ENCODE measurements around the gene UBE2I. TPM values are rescaled to one million over a fixed set of nuclear protein-coding genes. Genes with fewer than 3 reads are reported as not detected.

The UBE2I gene
- total RNA-seq, 2 experiments from 2014 or later = 122 to 323 TPM

DNA sequence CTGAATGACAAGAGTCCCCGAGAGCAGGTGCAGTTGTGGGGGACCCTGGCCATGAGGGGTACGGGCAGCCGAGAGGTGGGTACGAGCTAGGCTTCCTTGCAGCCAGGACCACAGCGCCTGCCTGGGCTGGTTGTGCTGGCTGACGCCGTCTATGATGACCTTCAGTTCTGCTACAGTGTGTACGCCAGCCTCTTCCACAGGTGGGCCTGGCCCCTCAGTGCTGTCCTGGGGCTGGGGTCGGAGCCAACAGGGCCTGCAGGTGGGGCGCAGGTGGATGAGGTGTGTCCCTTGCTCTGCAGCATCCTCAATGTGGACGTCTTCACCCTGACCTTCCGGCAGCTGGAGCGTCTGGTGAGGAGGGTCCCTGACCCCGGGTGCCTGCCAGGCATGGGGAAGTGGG is 35.1 kb downstream of the UBE2I start:
- DNase-seq (ENCODE audit: low spot score) = no peak
- H2AFZ ChIP-seq (ENCODE audit: low read length) = no peak overlapping the region
- BruUV-seq (replicated peaks) = no TSS peak
- H4K20me1 ChIP-seq (ENCODE audit: insufficient read depth, low read length) = no peaks in the 10 kb centered on the region
- no peaks in the 10 kb centered on the region for H3K79me2 ChIP-seq (ENCODE audit: insufficient read depth, low read depth, low read length)
- no peaks in the 10 kb centered on the region for H3K9me3 ChIP-seq (ENCODE audit: low read length)
- H3K4me1 ChIP-seq (ENCODE audit: insufficient read depth, low read length, poor library complexity, severe bottlenecking) = peaks cover 18% of the 10 kb centered on the region
- peaks cover 12% of the 10 kb centered on the region; the same call in 1 of the 2 replicates for H3K36me3 ChIP-seq (ENCODE audit: insufficient read depth, low read length)
- no peak overlapping the region for H3K4me2 ChIP-seq (ENCODE audit: low read length)
- intact Hi-C loops (cut with micrococcal nuclease; ENCODE audit: unreplicated experiment) = no loop called here
- CTCF ChIA-PET (ENCODE audit: unreplicated experiment) = no interaction called here
- no peaks in the 10 kb centered on the region for H3K9me2 ChIP-seq (ENCODE audit: insufficient read depth, low read length)
- H3K4me3 ChIP-seq (ENCODE audit: low read depth, low read length, poor library complexity, severe bottlenecking) = no peak overlapping the region
- POLR2A ChIA-PET = no interaction called here
- H3K27ac ChIP-seq (ENCODE audit: low read depth, low read length, poor library complexity, severe bottlenecking) = no peak overlapping the region
- TF ChIP-seq CTCF (conservative IDR thresholded peaks at IDR 0.05; ENCODE audit: low read length) (no peak), EZH2phosphoT487 (IDR thresholded peaks at IDR 0.05; ENCODE audit: borderline replicate concordance, low read depth, low read length) (no peak)

DNA sequence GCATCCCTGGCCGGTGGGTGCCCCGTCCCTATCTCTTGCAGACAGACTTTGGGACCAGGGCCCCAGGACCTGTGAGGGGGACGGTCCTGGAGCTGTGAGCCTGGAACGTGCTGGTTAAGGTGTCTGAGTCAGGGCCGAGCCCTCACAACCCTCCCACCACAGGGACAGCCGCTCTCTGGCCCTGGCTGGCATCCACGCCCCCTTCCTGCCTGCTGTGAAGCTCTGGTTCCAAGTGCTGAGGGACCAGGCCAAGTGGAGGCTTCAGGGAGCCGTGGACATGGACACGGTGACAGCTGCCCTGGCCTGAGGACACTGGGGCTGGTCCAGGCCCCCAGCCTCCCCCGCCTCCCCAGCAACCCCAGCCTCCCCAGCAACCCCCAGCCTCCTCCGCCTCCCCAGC is 35.7 kb downstream of the UBE2I start:
- Histone ChIP-seq H3K9me2 (ENCODE audit: insufficient read depth, low read length) (no peaks in the 10 kb centered on the region), H2AFZ (ENCODE audit: low read length) (no peak overlapping the region), H4K20me1 (ENCODE audit: insufficient read depth, low read length) (no peaks in the 10 kb centered on the region), H3K4me3 (ENCODE audit: low read depth, low read length, poor library complexity, severe bottlenecking) (no peak overlapping the region), H3K79me2 (ENCODE audit: insufficient read depth, low read depth, low read length) (no peaks in the 10 kb centered on the region), H3K36me3 (ENCODE audit: insufficient read depth, low read length) (peaks cover 14% of the 10 kb centered on the region; the same call in 1 of the 2 replicates), H3K4me2 (ENCODE audit: low read length) (no peak overlapping the region), H3K27ac (ENCODE audit: low read depth, low read length, poor library complexity, severe bottlenecking) (no peak overlapping the region), H3K4me1 (ENCODE audit: insufficient read depth, low read length, poor library complexity, severe bottlenecking) (peaks cover 18% of the 10 kb centered on the region), H3K9me3 (ENCODE audit: low read length) (no peaks in the 10 kb centered on the region)
- no peak for DNase-seq (ENCODE audit: low spot score)
- ChIA-PET CTCF (ENCODE audit: unreplicated experiment) (no interaction called here), POLR2A (no interaction called here)
- intact Hi-C loops (cut with micrococcal nuclease; ENCODE audit: unreplicated experiment) = no loop called here
- BruUV-seq (replicated peaks) = no TSS peak
- TF ChIP-seq CTCF (conservative IDR thresholded peaks at IDR 0.05; ENCODE audit: low read length) = no peak
- no peak for TF ChIP-seq EZH2phosphoT487 (IDR thresholded peaks at IDR 0.05; ENCODE audit: borderline replicate concordance, low read depth, low read length)

DNA sequence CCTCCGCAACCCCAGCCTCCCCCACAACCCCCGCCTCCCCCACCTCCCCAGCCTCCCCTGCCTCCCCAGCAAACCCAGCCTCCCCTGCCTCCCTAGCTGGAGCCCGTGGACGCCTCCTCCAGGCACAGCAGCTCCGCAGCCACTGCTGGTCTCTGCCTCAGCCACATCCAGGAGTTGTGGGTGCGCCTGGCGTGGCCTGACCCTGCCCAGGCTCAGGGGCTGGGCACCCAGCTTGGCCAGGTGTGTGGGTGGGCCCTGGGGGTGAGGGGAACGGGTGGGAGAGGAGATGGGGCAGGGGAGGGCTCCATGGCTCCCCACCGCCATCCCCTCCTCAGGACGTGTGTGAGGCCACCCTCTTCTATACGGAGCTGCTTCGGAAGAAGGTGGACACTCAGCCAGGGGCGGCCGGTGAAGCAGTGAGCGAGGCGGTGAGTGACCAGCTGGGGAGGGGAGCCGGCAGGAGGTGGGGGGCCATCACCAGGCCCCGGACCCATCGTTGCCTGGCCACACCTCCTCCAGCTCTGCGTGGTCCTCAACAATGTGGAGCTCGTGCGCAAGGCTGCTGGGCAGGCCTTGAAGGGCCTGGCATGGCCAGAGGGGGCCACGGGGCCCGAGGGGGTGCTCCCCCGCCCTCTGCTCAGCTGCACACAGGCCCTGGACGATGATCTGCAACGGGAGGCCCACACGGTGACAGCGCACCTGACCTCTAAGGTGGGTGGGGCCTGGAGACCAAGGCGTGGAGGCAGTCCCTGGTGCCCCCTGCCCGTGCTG is 36.4 kb downstream of the UBE2I start:
- H3K27ac ChIP-seq (ENCODE audit: low read depth, low read length, poor library complexity, severe bottlenecking) = no peak overlapping the region
- no peaks in the 10 kb centered on the region for H3K9me3 ChIP-seq (ENCODE audit: low read length)
- peaks cover under 1% of the 10 kb centered on the region; the same call in 1 of the 2 replicates for H3K79me2 ChIP-seq (ENCODE audit: insufficient read depth, low read depth, low read length)
- peaks cover 15% of the 10 kb centered on the region; the same call in 1 of the 2 replicates for H3K36me3 ChIP-seq (ENCODE audit: insufficient read depth, low read length)
- ChIA-PET POLR2A (no interaction called here), CTCF (ENCODE audit: unreplicated experiment) (no interaction called here)
- no peak overlapping the region for H3K4me3 ChIP-seq (ENCODE audit: low read depth, low read length, poor library complexity, severe bottlenecking)
- TF ChIP-seq EZH2phosphoT487 (IDR thresholded peaks at IDR 0.05; ENCODE audit: borderline replicate concordance, low read depth, low read length) (no peak), CTCF (conservative IDR thresholded peaks at IDR 0.05; ENCODE audit: low read length) (no peak)
- no TSS peak for BruUV-seq (replicated peaks)
- intact Hi-C loops (cut with micrococcal nuclease; ENCODE audit: unreplicated experiment) = no loop called here
- H3K9me2 ChIP-seq (ENCODE audit: insufficient read depth, low read length) = no peaks in the 10 kb centered on the region
- H3K4me2 ChIP-seq (ENCODE audit: low read length) = no peak overlapping the region
- no peaks in the 10 kb centered on the region for H4K20me1 ChIP-seq (ENCODE audit: insufficient read depth, low read length)
- no peak overlapping the region for H2AFZ ChIP-seq (ENCODE audit: low read length)
- H3K4me1 ChIP-seq (ENCODE audit: insufficient read depth, low read length, poor library complexity, severe bottlenecking) = peaks cover 24% of the 10 kb centered on the region
- no peak for DNase-seq (ENCODE audit: low spot score)

All from OCI-LY7 (cell line).